ENCODE measurements around the gene NRAP.

GRCh38 chr10:113626809-113627355 is 37.0 kb downstream of the NRAP start:
- TF ChIP-seq, protein P1, sequence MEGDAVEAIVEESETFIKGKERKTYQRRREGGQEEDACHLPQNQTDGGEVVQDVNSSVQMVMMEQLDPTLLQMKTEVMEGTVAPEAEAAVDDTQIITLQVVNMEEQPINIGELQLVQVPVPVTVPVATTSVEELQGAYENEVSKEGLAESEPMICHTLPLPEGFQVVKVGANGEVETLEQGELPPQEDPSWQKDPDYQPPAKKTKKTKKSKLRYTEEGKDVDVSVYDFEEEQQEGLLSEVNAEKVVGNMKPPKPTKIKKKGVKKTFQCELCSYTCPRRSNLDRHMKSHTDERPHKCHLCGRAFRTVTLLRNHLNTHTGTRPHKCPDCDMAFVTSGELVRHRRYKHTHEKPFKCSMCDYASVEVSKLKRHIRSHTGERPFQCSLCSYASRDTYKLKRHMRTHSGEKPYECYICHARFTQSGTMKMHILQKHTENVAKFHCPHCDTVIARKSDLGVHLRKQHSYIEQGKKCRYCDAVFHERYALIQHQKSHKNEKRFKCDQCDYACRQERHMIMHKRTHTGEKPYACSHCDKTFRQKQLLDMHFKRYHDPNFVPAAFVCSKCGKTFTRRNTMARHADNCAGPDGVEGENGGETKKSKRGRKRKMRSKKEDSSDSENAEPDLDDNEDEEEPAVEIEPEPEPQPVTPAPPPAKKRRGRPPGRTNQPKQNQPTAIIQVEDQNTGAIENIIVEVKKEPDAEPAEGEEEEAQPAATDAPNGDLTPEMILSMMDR (IDR thresholded peaks at IDR 0.05), result no peak
- TF ChIP-seq, protein P2, sequence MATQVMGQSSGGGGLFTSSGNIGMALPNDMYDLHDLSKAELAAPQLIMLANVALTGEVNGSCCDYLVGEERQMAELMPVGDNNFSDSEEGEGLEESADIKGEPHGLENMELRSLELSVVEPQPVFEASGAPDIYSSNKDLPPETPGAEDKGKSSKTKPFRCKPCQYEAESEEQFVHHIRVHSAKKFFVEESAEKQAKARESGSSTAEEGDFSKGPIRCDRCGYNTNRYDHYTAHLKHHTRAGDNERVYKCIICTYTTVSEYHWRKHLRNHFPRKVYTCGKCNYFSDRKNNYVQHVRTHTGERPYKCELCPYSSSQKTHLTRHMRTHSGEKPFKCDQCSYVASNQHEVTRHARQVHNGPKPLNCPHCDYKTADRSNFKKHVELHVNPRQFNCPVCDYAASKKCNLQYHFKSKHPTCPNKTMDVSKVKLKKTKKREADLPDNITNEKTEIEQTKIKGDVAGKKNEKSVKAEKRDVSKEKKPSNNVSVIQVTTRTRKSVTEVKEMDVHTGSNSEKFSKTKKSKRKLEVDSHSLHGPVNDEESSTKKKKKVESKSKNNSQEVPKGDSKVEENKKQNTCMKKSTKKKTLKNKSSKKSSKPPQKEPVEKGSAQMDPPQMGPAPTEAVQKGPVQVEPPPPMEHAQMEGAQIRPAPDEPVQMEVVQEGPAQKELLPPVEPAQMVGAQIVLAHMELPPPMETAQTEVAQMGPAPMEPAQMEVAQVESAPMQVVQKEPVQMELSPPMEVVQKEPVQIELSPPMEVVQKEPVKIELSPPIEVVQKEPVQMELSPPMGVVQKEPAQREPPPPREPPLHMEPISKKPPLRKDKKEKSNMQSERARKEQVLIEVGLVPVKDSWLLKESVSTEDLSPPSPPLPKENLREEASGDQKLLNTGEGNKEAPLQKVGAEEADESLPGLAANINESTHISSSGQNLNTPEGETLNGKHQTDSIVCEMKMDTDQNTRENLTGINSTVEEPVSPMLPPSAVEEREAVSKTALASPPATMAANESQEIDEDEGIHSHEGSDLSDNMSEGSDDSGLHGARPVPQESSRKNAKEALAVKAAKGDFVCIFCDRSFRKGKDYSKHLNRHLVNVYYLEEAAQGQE (IDR thresholded peaks at IDR 0.05; ENCODE audit: insufficient read depth in 1 of 2, low read depth in 2 of 2, low read length in 1 of 2), result no peak

All from Panc1 (cell line).